ENCODE results near the gene PCDHGA5. TPM values are rescaled to one million over a fixed set of nuclear protein-coding genes. Genes with fewer than 3 reads are reported as not detected.

Gene PCDHGA5
- total RNA-seq, 1 experiment from 2014 or later: 1.3 TPM

GRCh38 chr5:141402553-141403243 lies 38.7 kb downstream of the PCDHGA5 start, which contains the start of gene PCDHGA9:
PCDHGA9 (plus strand) TSS chr5:141402778; CDS start chr5:141402953, 175 bp downstream.
- H3K36me3 Mint-ChIP-seq (ENCODE audit: insufficient read depth in 1 of 3, low read depth in 3 of 3): peaks cover 17 to 31% (median 29%) of the 10 kb centered on the region in 3 experiments
- no peak within 1 kb of the TSS for H3T11ph ChIP-seq (ENCODE audit: low read length)

More at GRCh38 chr5:141402553-141403243, 38.7 kb downstream of the PCDHGA5 start, which contains the start of gene PCDHGA9:
- H4K5ac ChIP-seq (ENCODE audit: insufficient read length, low read depth, low read length): no peak within 1 kb of the TSS
- no peak within 1 kb of the TSS for H2BK5ac ChIP-seq (ENCODE audit: insufficient read length, low read length)
- H2BK120ac ChIP-seq (ENCODE audit: low read depth, low read length, poor library complexity, severe bottlenecking): no peak within 1 kb of the TSS
- H3K79me2 ChIP-seq (ENCODE audit: insufficient read depth, low read length): no peaks in the 10 kb centered on the region
- no peaks in the 10 kb centered on the region for H3K27me3 ChIP-seq (ENCODE audit: insufficient read depth, low read length)
- no peak within 1 kb of the TSS for H3K4me3 Mint-ChIP-seq
- no peaks in the 10 kb centered on the region for H3K79me1 ChIP-seq (ENCODE audit: insufficient read depth, low read depth, low read length, poor library complexity, severe bottlenecking)
- H3K4me2 ChIP-seq (ENCODE audit: insufficient read depth, insufficient read length, low read length): no peak within 1 kb of the TSS
- H3K27ac Mint-ChIP-seq: peak within 1 kb of the TSS in 1 of 3 experiments; percentile 25; a peak in 1 of 7 replicates
- H3K4me1 Mint-ChIP-seq: no peaks in the 10 kb centered on the region
- no peak within 1 kb of the TSS for H2AK5ac ChIP-seq (ENCODE audit: insufficient read length, low read length)
- H2BK12ac ChIP-seq (ENCODE audit: insufficient read length, low read depth, low read length): no peak within 1 kb of the TSS
- no peaks in the 10 kb centered on the region for H3K23me2 ChIP-seq (ENCODE audit: insufficient read length, low read depth, low read length, poor library complexity, severe bottlenecking)
- no peak for DNase-seq
- no peaks in the 10 kb centered on the region for H4K20me1 ChIP-seq (ENCODE audit: control insufficient read depth, insufficient read depth, insufficient read length)
- H3K9me3 Mint-ChIP-seq: peaks cover 31 to 50% of the 10 kb centered on the region in 2 experiments
- H3K14ac ChIP-seq (ENCODE audit: insufficient read depth, low read length): no peak within 1 kb of the TSS; the same call in 1 of the 2 replicates
- H3K27me3 Mint-ChIP-seq (ENCODE audit: low read depth): no peaks in the 10 kb centered on the region
- H3K9ac ChIP-seq (ENCODE audit: extremely low read depth, insufficient read length, low read length): no peak within 1 kb of the TSS
- no peak within 1 kb of the TSS for H4K8ac ChIP-seq (replicated peaks; ENCODE audit: insufficient read length, low read depth, low read length)
- no peak within 1 kb of the TSS for H3K18ac ChIP-seq (ENCODE audit: insufficient read length, low read depth, low read length)
- no peak within 1 kb of the TSS for H4K91ac ChIP-seq (ENCODE audit: insufficient read length, low read depth, low read length)
- whole genome bisulfite sequencing (ENCODE audit: extremely low coverage, insufficient read length, low lambda C conversion rate): no CpG with 5 or more reads among the region's 27 CpGs
- TF ChIP-seq CTCF (conservative IDR thresholded peaks at IDR 0.05): peak; percentile 56
- H3K56ac ChIP-seq (ENCODE audit: insufficient read length, low read depth, low read length): no peak within 1 kb of the TSS
- no peaks in the 10 kb centered on the region for H3K4me1 ChIP-seq (ENCODE audit: insufficient read depth, low read length)
- no peak within 1 kb of the TSS for H3K23ac ChIP-seq (ENCODE audit: insufficient read length, low read depth, low read length)
- no peak within 1 kb of the TSS for H3K27ac ChIP-seq (ENCODE audit: insufficient read length, low read depth, low read length)
- H3K9me3 ChIP-seq (ENCODE audit: control insufficient read depth, low read depth, low read length): peaks cover 29% of the 10 kb centered on the region
- H3K4ac ChIP-seq (ENCODE audit: low read depth, low read length): no peak within 1 kb of the TSS
- no peak within 1 kb of the TSS for H2BK15ac ChIP-seq (ENCODE audit: low read depth, low read length)
- no peak within 1 kb of the TSS for H2BK20ac ChIP-seq (ENCODE audit: low read depth, low read length, poor library complexity, severe bottlenecking)
- no peak within 1 kb of the TSS for H2AFZ ChIP-seq (ENCODE audit: low read length)
